GM21423 (cell line): ENCODE data around the gene PTPRC.

Experiments used
- ATAC-seq: cut with Tn5 transposase; IDR thresholded peaks from one replicate; pipeline ENCODE4 v1.9.1; 2021; ENCODE audit warnings: mild to moderate bottlenecking, moderate library complexity; ENCODE audit not compliant: unreplicated experiment

Gene PTPRC

GRCh38 chr1:198699167-198700015 lies 60.6 kb downstream of the PTPRC start:
- ATAC-seq, result no peak

GRCh38 chr1:198700016-198700392 lies 61.2 kb downstream of the PTPRC start:
- ATAC-seq, result no peak

- no peak for ATAC-seq
These were observed 61.6 kb downstream of the PTPRC start for GRCh38 chr1:198700396-198700795.

- no peak for ATAC-seq
These were observed 62.4 kb downstream of the PTPRC start for GRCh38 chr1:198701250-198701649.

- ATAC-seq, result no peak
These were observed 63.1 kb downstream of the PTPRC start for GRCh38 chr1:198701766-198702539.

- ATAC-seq, result no peak
These were observed 70.1 kb downstream of the PTPRC start for GRCh38 chr1:198708761-198709525.

GRCh38 chr1:198711837-198712236 lies 73.0 kb downstream of the PTPRC start:
- ATAC-seq, result no peak

GRCh38 chr1:198713081-198713480 lies 74.2 kb downstream of the PTPRC start:
- ATAC-seq, result no peak

- no peak for ATAC-seq
These were observed 75.4 kb downstream of the PTPRC start for GRCh38 chr1:198714271-198714670.

GRCh38 chr1:198716051-198716450 lies 77.2 kb downstream of the PTPRC start:
- ATAC-seq, result no peak

GRCh38 chr1:198717510-198717909 lies 78.7 kb downstream of the PTPRC start:
- ATAC-seq, result no peak

- no peak for ATAC-seq
These were observed 84.3 kb downstream of the PTPRC start for GRCh38 chr1:198723127-198723526.

- ATAC-seq, result no peak
These were observed 86.2 kb downstream of the PTPRC start for GRCh38 chr1:198725090-198725489.

GRCh38 chr1:198726455-198726854 lies 87.6 kb downstream of the PTPRC start:
- no peak for ATAC-seq

- ATAC-seq, result no peak
These were observed 90.5 kb downstream of the PTPRC start for GRCh38 chr1:198729195-198729863.

GRCh38 chr1:198730952-198731351 lies 92.1 kb downstream of the PTPRC start:
- no peak for ATAC-seq

GRCh38 chr1:198734323-198735008 lies 95.6 kb downstream of the PTPRC start:
- peak; percentile 88 for ATAC-seq

GRCh38 chr1:198741744-198742143 lies 102.9 kb downstream of the PTPRC start:
- no peak for ATAC-seq

GRCh38 chr1:198747127-198747526 lies 108.3 kb downstream of the PTPRC start:
- no peak for ATAC-seq

- no peak for ATAC-seq
These were observed 110.4 kb downstream of the PTPRC start for GRCh38 chr1:198749279-198749678.
